GM10248 (cell line): ENCODE data around the gene IRAK1BP1.

Experiments
- CTCF ChIA-PET: fragments of 300-600 bp; sonication (Branson Sonifier 250); formaldehyde crosslinking; extraction: SDS; loops from one replicate; lab custom pipeline; 2021; ENCODE audit warnings: antibody characterized with exemption; lab: Yijun Ruan, JAX
- POLR2A ChIA-PET: fragments of 350-650 bp; sonication (Branson Sonifier 250); formaldehyde crosslinking; extraction: SDS; loops from one replicate; lab custom pipeline; 2020; ENCODE audit warnings: antibody characterized with exemption; lab: Yijun Ruan, JAX
- DNase-seq: peaks from one replicate; pipeline ENCODE4 v3.0.0; 2012; ENCODE audit errors: extremely low spot score
- CTCF ChIP-seq: IDR thresholded peaks from 2 replicates; pipeline ENCODE4 v1.5.1; 2012; ENCODE audit warnings: mild to moderate bottlenecking, low read depth; ENCODE audit errors: extremely low read depth, missing control alignments, control extremely low read depth

The IRAK1BP1 gene

GRCh38 chr6:78835817-78836216 lies 31.5 kb upstream of the IRAK1BP1 start:
- peak; percentile 23 for TF ChIP-seq CTCF
- ChIA-PET CTCF (interaction anchor here (1.0 to 1.9 kb wide), 2 partner anchors 9 to 28 kb away, joined by 3 to 4 read pairs; no protein-coding TSS in a partner anchor), POLR2A (no interaction called here)
- no peak for DNase-seq

- no peak for DNase-seq
- ChIA-PET POLR2A (no interaction called here), CTCF (interaction anchor here (1.0 to 1.9 kb wide), 2 partner anchors 10 to 27 kb away, joined by 3 to 4 read pairs; no protein-coding TSS in a partner anchor)
- TF ChIP-seq CTCF = no peak
Observed at GRCh38 chr6:78836598-78836997, 30.8 kb upstream of the IRAK1BP1 start.

- ChIA-PET POLR2A (no interaction called here), CTCF (interaction anchor here (0.9 to 2.2 kb wide), 2 partner anchors 14 to 35 kb away, joined by 3 to 7 read pairs; no protein-coding TSS in a partner anchor)
- TF ChIP-seq CTCF = no peak
- DNase-seq = no peak
Observed at GRCh38 chr6:78841111-78841510, 26.2 kb upstream of the IRAK1BP1 start.

- POLR2A ChIA-PET = no interaction called here
- no peak for DNase-seq
- CTCF ChIA-PET = no interaction called here
- no peak for TF ChIP-seq CTCF
Observed at GRCh38 chr6:78842953-78843352, 24.4 kb upstream of the IRAK1BP1 start.

- ChIA-PET CTCF (no interaction called here), POLR2A (no interaction called here)
- no peak for DNase-seq
- TF ChIP-seq CTCF = no peak
Observed at GRCh38 chr6:78844899-78845298, 22.5 kb upstream of the IRAK1BP1 start.

- POLR2A ChIA-PET = no interaction called here
- TF ChIP-seq CTCF = no peak
- no peak for DNase-seq
Observed at GRCh38 chr6:78845567-78845966, 21.8 kb upstream of the IRAK1BP1 start.

More at GRCh38 chr6:78845567-78845966, 21.8 kb upstream of the IRAK1BP1 start:
- CTCF ChIA-PET = no interaction called here
